Mesodermal cell (in vitro differentiated cells): ENCODE results near the gene CACNA2D2.

ENCODE experiments used
- H3K27ac ChIP-seq: 2 replicates; pipeline ENCODE4 v1.7.0; 2013; ENCODE audit warnings: mild to moderate bottlenecking, low read depth, low read length, moderate library complexity; ENCODE audit not compliant: severe bottlenecking
- H3K36me3 ChIP-seq: 2 replicates; pipeline ENCODE4 v1.7.1; 2013; ENCODE audit warnings: mild to moderate bottlenecking, low read length, moderate library complexity; ENCODE audit not compliant: control insufficient read depth, insufficient read depth
- H3K4me1 ChIP-seq: one replicate; pipeline ENCODE4 v1.7.1; 2013; ENCODE audit warnings: mild to moderate bottlenecking, low read length; ENCODE audit not compliant: insufficient read depth, control insufficient read depth, poor library complexity, severe bottlenecking
- H3K4me3 ChIP-seq: 2 replicates; pipeline ENCODE4 v1.7.0; 2013; ENCODE audit warnings: low read length, control low read depth, mild to moderate bottlenecking; ENCODE audit not compliant: insufficient read depth, poor library complexity, severe bottlenecking; ENCODE audit errors: extremely low read depth
- H3K9me3 ChIP-seq: 2 replicates; pipeline ENCODE4 v1.7.1; 2013; ENCODE audit warnings: mild to moderate bottlenecking, low read length, moderate library complexity; ENCODE audit not compliant: control insufficient read depth
- WGBS, 2 experiments: methylation state at CpG; one replicate each; pipeline ENCODE4 v1.1.5; 2013; ENCODE audit warnings: missing lambda C conversion rate in 2 of 2; ENCODE audit not compliant: insufficient coverage in 2 of 2; 5-methylcytosine and 5-hydroxymethylcytosine counted together

Gene CACNA2D2

DNA sequence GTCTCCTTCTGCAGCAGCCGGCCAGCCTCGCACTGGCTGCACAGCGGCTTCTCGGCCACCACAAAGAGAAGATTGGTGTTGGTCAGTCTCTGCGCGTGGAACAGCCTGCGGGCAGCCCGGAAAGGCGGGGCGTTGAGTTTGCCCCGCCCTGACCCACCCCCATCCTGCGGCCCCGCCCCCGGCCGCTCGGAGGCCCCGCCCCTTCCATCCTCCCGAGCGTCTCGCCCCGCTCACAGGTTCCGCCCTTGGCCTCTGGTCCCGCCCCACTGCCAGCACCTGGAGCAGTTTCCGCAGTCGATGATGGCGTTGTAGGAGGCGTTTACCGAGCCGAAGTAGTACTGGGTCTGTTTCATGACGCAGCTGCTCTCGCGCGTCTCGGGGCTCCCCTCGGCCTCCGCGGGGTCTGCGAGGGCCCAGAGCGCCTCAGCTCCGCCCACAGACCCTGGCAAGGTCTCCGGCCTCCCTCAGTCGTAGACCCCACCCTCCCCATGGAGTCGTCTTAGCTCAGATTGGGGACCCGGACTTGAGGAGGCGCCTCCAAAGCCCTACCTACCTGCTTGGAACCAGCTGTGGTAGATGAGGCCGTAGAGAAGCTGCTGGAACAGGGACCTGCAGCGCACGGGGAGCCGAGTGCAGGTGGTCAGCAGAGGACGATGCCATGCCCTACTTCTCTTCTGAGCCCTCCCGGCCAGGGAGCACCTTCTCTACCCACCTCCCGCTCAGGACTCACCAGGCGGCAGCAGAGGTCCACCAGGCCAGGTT lies 138.2 kb downstream of the CACNA2D2 start:
- H3K9me3 ChIP-seq: no peaks in the 10 kb centered on the region
- H3K27ac ChIP-seq: no peak overlapping the region
- H3K4me3 ChIP-seq: peak overlapping the region; percentile 52
- 7 to 12% methylated on average over 31 to 40 of the region's 53 CpGs for WGBS, 2 experiments
- H3K4me1 ChIP-seq: peaks cover 8% of the 10 kb centered on the region
- no peaks in the 10 kb centered on the region for H3K36me3 ChIP-seq

DNA sequence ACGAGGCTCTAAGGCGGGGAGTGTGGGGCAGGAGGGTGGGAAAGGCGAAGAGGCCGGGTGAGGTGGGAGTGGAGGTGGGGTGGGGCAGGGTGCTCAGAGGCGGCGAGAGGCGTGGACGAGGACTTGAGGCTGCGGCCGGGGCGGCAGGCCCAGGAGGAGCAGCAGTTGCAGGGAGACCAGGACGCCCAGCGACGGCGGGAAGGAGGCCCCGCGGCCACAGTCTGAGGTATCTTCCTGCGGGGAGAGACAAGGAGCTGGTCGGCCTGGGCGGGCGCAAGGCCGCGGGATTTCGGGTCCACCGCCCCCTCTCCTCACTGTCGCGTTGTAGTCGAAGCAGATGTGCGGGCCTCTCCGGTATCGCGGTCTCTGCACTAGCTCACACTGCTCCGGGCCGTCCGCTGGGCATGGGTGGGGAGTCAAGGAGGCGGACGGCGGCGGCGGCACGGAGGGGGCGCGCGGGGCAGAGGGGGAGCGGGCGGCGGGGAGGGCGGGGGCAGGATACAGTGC lies 138.8 kb downstream of the CACNA2D2 start:
- 15 to 19% methylated on average over 25 to 31 of the region's 48 CpGs for WGBS, 2 experiments
- Histone ChIP-seq H3K4me3 (peak overlapping the region; percentile 52), H3K9me3 (no peaks in the 10 kb centered on the region), H3K36me3 (no peaks in the 10 kb centered on the region), H3K27ac (peak overlapping the region; percentile 16), H3K4me1 (peaks cover 7% of the 10 kb centered on the region)

DNA sequence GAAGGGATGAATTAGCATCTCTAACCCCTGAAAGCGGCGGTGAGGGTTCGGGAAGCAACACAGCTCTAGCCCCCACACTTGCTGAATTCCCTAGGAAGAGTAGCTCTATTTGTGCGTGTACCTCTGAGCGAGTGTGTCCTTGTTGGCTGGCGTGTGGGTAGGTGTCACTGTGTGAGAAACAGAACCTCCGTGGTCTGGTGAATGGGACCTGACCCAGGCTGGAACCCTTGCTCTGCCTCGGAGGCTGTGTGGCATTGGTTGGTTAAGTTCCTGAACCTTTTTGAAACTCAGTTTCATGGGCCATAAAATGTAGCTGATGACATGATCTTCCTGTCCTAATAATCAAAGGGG lies 143.7 kb downstream of the CACNA2D2 start:
- Histone ChIP-seq H3K36me3 (peaks cover 34% of the 10 kb centered on the region), H3K27ac (no peak overlapping the region), H3K4me3 (peak overlapping the region; percentile 85), H3K9me3 (no peaks in the 10 kb centered on the region), H3K4me1 (peaks cover 23% of the 10 kb centered on the region)
- WGBS, 2 experiments: 40 to 64% methylated on average over 5 to 7 of the region's 8 CpGs

DNA sequence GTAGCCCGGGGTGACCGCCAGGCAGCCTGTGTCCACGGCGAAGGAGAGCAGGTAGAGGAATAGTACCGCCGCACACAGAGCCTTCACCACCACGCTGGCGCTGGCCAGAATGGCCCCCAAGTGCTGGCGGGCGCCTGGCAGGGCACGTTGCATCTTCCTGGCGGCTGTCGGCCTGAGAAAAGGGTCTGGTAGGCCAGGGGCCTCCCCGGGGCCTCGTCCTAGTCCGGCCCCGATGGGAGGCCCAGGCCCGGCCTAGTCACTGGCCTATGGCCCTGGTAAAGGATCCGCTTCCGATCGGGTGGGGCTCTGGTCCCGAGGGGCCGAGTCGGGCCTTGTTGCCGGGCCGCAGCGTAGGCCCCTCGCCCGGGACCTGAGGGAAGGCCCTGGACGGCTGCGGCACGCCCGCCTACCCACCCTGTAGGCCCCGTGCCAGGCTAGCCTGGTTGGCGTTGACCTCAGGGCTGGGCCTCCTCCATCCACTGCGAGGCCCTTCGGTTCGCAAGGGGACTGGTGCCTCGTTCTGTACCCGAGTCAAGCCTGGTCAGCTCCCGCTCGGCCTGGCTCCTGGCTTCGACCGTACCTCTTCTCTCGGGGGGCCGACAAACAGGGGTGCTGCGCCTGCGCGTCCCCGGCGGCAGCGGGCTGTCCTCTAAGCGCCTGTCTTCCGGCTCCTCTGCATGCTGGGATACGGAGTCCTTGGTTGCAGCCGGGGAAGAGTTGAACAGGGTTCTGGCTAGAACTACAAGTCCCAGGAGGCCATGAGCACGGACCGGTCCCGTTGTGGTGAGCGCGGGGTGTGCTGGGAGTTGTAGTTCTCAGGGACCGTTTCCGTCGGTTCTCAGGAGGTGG lies 144.3 kb downstream of the CACNA2D2 start, which contains the start of gene TMEM115:
TMEM115 (minus strand) TSS at position 611 of the 849 bp plus-strand sequence; CDS start at position 153, 458 bp downstream.
- H3K27ac ChIP-seq: no peak within 1 kb of the TSS
- peaks cover 40% of the 10 kb centered on the region for H3K36me3 ChIP-seq
- peaks cover 21% of the 10 kb centered on the region for H3K4me1 ChIP-seq
- 8 to 10% methylated on average over 53 to 60 of the region's 64 CpGs for WGBS, 2 experiments
- H3K9me3 ChIP-seq: no peaks in the 10 kb centered on the region
- H3K4me3 ChIP-seq: peak within 1 kb of the TSS; percentile 85

DNA sequence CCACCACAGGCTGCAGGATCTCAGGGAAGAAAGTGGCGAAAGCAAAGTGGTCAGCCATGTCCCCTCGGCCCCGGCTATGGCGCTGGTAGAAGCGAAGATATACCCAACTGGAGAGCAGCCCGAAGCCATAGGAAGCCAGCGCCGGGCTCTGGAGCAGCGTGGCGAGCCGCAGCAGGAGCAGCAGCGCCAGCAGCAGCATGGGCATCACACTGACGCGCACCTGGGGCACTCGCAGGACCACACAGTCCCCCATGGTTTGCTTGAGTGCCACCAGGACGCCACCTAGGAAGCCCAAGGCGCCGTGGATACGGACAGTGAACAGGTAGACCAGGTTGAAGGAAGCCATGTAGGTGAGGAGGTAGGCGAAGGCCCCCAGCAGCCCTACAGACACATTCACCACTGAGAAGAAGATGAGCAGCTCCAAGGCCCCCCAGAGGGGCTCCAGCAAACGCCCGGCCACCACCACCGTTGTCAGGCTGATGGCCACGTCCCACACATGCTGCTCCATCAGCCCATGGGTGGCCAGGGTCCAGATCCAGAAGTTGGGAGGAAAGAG lies 145.0 kb downstream of the CACNA2D2 start:
- Histone ChIP-seq H3K4me1 (peaks cover 21% of the 10 kb centered on the region), H3K9me3 (no peaks in the 10 kb centered on the region), H3K27ac (no peak overlapping the region), H3K36me3 (peaks cover 47% of the 10 kb centered on the region), H3K4me3 (peak overlapping the region; percentile 85)
- WGBS, 2 experiments: 90 to 91% methylated on average over 19 to 24 of the region's 24 CpGs

DNA sequence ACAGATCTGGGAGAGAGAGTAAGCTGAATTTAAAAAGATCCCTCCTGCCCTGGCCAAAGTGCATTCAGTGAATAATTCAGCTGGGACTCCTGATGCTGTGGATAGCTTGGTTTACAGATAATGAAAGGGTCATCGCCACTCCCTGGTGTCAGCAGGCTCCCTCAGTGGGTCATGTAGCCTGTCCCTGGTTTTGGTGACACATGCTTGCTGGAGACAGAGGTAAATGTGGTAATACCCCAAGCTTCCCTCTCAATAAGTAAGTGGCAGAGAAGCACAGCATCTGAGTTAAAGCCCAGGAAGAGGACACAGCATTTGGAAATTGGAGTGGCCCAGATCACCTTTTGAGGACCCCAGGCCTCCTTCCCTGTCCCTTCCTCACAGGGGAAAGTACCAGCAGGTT lies 146.0 kb downstream of the CACNA2D2 start:
- WGBS, 2 experiments: 80% methylated on average over 1 of the region's 1 CpG; no CpG with 5 or more reads in 1 of the 2 experiments
- H3K4me1 ChIP-seq: peaks cover 21% of the 10 kb centered on the region
- no peak overlapping the region for H3K27ac ChIP-seq
- H3K4me3 ChIP-seq: peak overlapping the region; percentile 85
- H3K9me3 ChIP-seq: no peaks in the 10 kb centered on the region
- peaks cover 51% of the 10 kb centered on the region for H3K36me3 ChIP-seq

DNA sequence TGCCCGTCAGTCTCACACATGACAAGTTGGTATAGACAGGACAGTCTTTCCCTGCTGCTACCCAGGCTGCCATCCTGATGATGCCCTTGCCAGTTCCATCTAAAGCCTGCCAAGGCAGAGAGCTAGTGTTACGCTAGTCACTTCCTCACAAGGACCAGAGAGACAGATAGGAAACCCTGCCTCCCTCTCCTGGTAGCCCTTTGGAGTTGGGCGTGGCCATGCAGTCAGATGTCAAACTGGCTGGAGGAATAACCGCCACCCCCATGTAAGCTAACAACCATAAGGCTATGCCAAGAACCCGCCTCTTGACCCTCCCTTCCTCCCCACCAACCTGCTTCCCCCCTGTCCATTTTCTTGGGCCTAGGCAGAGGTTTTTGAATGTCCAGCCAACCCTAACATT lies 146.9 kb downstream of the CACNA2D2 start:
- WGBS, 2 experiments: 95 to 97% methylated on average over 5 of the region's 5 CpGs
- Histone ChIP-seq H3K4me1 (peaks cover 21% of the 10 kb centered on the region), H3K4me3 (peak overlapping the region; percentile 85), H3K27ac (no peak overlapping the region), H3K9me3 (no peaks in the 10 kb centered on the region), H3K36me3 (peaks cover 51% of the 10 kb centered on the region)

DNA sequence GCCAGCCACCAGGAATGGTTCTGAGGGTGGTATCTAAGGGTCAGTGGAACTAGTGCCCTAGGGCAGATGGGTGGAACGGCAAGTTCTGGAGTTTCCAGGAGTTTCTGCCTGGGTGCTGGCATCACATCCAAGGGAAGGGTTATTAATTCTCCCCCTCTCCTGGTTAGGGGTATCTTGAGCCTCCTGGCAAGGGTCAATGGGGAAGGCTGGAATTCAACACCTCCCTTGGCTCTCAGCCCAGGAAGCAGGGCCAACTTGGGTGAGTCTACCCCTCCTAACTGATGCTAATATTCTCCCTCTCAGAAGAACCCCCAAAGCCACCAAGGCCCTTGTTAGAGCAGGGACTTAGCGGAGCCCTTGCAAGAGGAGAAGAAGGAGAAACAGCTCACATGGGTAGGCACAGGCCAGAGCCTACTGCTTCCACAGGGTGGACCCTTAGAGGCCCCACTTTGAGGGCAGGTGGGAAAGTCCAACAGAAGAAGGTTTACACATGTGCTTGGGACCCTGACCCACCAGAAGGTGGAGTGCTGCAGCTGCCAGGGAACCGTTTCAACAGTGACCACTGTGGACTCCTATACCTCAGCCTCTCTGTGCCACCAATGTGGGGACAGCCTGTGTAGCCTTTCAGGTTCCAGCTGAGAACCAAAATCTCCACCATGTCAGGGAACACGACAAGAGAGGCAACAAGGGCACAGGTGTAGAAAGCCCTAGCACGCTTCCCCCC lies 147.4 kb downstream of the CACNA2D2 start:
- H3K4me3 ChIP-seq: peak overlapping the region; percentile 3
- no peaks in the 10 kb centered on the region for H3K9me3 ChIP-seq
- no peak overlapping the region for H3K27ac ChIP-seq
- 82 to 100% methylated on average over 3 to 4 of the region's 5 CpGs for WGBS, 2 experiments
- peaks cover 21% of the 10 kb centered on the region for H3K4me1 ChIP-seq
- peaks cover 51% of the 10 kb centered on the region for H3K36me3 ChIP-seq

DNA sequence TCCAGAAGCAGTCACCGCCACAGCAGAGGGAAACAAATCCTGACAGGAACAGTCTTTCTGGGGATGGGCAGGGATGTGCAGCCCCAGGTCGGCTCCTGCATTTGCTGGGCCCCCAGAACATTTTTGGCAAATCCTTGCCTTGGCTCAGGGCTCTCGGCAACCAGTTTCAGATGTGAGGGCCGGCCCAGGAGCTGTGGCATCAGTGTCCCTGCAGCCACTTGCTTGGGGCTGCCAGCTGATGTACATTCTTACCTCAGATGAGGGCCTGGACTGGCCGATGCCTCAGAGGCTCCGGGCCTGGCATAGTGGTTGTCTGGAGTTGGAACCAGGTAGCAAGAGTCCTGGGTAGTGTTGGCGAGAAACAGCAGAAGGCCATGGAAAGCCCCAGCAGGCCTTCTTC lies 148.6 kb downstream of the CACNA2D2 start:
- 95 to 98% methylated on average over 6 to 7 of the region's 7 CpGs for WGBS, 2 experiments
- no peak overlapping the region for H3K27ac ChIP-seq
- H3K9me3 ChIP-seq: no peaks in the 10 kb centered on the region
- H3K4me1 ChIP-seq: peaks cover 21% of the 10 kb centered on the region
- no peak overlapping the region for H3K4me3 ChIP-seq
- H3K36me3 ChIP-seq: peaks cover 51% of the 10 kb centered on the region

DNA sequence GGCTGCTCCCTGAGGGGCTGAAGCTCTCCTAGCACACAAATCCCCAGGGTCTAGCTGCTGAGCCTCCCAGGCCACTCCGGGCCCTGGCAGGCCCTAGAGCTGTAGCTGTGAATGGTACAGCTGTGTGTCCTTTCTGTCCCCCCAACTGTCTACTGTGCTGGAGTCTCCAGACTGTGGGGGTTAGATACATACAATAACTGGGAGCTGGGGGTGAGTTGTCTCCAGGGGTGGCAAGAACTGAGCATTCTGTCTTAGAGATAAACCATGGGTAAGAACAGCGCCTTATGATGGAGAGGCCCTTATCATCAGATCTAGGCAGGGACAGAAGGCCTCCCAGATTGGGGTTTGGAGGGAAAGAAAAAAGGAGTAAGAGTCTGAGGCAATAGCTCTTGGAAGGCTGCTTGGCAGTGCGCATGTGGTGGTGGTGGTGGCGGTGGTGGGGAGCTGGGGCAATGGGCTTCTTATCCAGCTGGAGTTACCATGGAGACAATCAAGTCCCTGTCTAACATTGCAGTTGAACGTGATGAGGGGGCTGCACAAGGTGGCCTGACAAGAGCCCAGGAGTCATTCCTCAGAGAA lies 149.2 kb downstream of the CACNA2D2 start:
- H3K9me3 ChIP-seq: no peaks in the 10 kb centered on the region
- H3K4me1 ChIP-seq: peaks cover 21% of the 10 kb centered on the region

More for the DNA sequence above, 149.2 kb downstream of the CACNA2D2 start:
- WGBS, 2 experiments: 98% methylated on average over 4 of the region's 5 CpGs
- Histone ChIP-seq H3K36me3 (peaks cover 51% of the 10 kb centered on the region), H3K27ac (no peak overlapping the region), H3K4me3 (no peak overlapping the region)
